Breast epithelium (tissue), 3 donors: ENCODE data around the gene PROCR.

Experiments
- CTCF ChIP-seq, 3 donors: fragments of 450-650 bp; IDR thresholded peaks; one replicate each; pipeline ENCODE4 v1.5.1; 2016 to 2017; ENCODE audit warnings: antibody characterized with exemption in 3 of 3, mild to moderate bottlenecking in 3 of 3, moderate library complexity in 3 of 3
- POLR2A ChIP-seq: fragments of 450-650 bp; IDR thresholded peaks from one replicate; pipeline ENCODE4 v1.6.1; 2016; ENCODE audit warnings: antibody characterized with exemption, mild to moderate bottlenecking, moderate library complexity
- POLR2AphosphoS5 ChIP-seq, 3 donors: sonication (generic); formaldehyde crosslinking; IDR thresholded peaks; one replicate each; pipeline ENCODE4 v1.6.1; 2017; ENCODE audit warnings: antibody characterized with exemption in 3 of 3

DNA sequence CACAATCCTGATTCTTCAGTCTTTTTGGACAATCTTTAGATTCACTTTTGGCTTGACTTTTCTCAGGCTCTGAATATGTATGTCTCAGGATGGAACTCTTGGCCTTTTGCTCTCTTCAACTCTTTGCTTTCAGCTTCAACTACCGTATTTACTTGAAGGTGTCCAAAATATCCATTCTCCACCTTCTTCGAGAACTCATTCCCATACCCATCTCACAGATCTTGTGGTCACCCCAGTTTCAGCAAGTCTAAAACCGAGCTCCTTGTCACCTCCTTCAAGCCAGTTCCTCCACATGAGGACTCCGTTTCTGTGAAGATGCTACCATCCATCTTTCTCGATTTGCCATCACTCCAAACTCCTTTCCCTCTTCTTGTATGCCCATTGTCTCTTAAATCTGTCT lies 52.7 kb downstream of the PROCR start:
- TF ChIP-seq CTCF (IDR thresholded peaks at IDR 0.05): no peak
- TF ChIP-seq POLR2A: no peak
- no peak for TF ChIP-seq POLR2AphosphoS5 (IDR thresholded peaks at IDR 0.05)
